Ishikawa (cell line): Measurements from ENCODE around the gene KIAA1755.

Experiments
- CEBPB ChIP-seq: IDR thresholded peaks from 2 replicates; pipeline ENCODE4 v1.6.1; 2012
- CREB1 ChIP-seq: IDR thresholded peaks from 2 replicates; pipeline ENCODE4 v1.6.1; 2012; ENCODE audit warnings: low read depth
- EP300 ChIP-seq: IDR thresholded peaks from 2 replicates; pipeline ENCODE4 v1.6.1; 2012; ENCODE audit warnings: borderline replicate concordance
- FOXM1 ChIP-seq: IDR thresholded peaks from 2 replicates; pipeline ENCODE4 v1.6.1; 2012; ENCODE audit warnings: low read depth, borderline replicate concordance
- NFIC ChIP-seq: IDR thresholded peaks from 2 replicates; pipeline ENCODE4 v1.6.1; 2012
- RAD21 ChIP-seq: IDR thresholded peaks from 2 replicates; pipeline ENCODE4 v1.6.1; 2012; ENCODE audit warnings: low read depth
- TAF1 ChIP-seq: IDR thresholded peaks from 2 replicates; pipeline ENCODE4 v1.6.1; 2012; ENCODE audit warnings: low read depth, mild to moderate bottlenecking
- TEAD4 ChIP-seq: IDR thresholded peaks from 2 replicates; pipeline ENCODE4 v1.6.1; 2012
- ZBTB7A ChIP-seq: IDR thresholded peaks from 2 replicates; pipeline ENCODE4 v1.6.1; 2012; ENCODE audit warnings: low read depth
- TF ChIP-seq, protein P1 (sequence below): IDR thresholded peaks from 2 replicates; pipeline ENCODE4 v1.6.1; 2012
- TF ChIP-seq, protein P2 (sequence below): IDR thresholded peaks from 2 replicates; pipeline ENCODE4 v1.6.1; 2012

DNA sequence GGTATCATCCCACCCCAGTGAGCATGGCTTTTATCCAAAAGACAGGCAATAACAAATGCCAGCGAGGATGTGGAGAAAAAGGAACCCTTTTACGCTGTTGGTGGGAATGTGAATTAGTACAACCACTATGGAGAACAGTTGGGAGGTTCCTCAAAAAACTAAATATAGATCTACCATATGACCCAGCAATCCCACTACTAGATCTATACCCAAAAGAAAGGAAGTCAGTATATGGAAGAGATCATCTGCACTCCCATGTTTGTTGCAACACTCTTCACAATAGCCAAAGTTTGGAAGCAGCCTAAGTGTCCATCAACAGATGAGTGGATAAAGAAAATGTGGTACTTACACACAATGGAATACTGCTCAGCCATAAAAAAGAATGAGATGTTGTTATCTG lies 5.9 kb upstream of the KIAA1755 start:
- TF ChIP-seq EP300 (no peak), NFIC (no peak), ZBTB7A (no peak), TAF1 (no peak), CREB1 (no peak), RAD21 (no peak), TEAD4 (no peak), CEBPB (no peak), FOXM1 (no peak)
- TF ChIP-seq, protein P1, sequence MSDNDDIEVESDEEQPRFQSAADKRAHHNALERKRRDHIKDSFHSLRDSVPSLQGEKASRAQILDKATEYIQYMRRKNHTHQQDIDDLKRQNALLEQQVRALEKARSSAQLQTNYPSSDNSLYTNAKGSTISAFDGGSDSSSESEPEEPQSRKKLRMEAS: no peak
- TF ChIP-seq, protein P2, sequence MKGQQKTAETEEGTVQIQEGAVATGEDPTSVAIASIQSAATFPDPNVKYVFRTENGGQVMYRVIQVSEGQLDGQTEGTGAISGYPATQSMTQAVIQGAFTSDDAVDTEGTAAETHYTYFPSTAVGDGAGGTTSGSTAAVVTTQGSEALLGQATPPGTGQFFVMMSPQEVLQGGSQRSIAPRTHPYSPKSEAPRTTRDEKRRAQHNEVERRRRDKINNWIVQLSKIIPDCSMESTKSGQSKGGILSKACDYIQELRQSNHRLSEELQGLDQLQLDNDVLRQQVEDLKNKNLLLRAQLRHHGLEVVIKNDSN: no peak
